Measurements from ENCODE around the gene ABCC8. TPM values are rescaled to one million over a fixed set of nuclear protein-coding genes. Genes with fewer than 3 reads are reported as not detected.

Gene ABCC8
- polyA plus RNA-seq, 1 of the 3 experiments (the other 2 are of a cell fraction) = 1.1 TPM

GRCh38 chr11:17518366-17518765, 41.7 kb upstream of the ABCC8 start:
- H3K79me2 ChIP-seq (ENCODE audit: insufficient read depth) = no peaks in the 10 kb centered on the region
- no peaks in the 10 kb centered on the region for H4K20me1 ChIP-seq (ENCODE audit: insufficient read depth)
- H3K4me2 ChIP-seq = no peak overlapping the region
- 25% methylated on average over 2 of the region's 2 CpGs for WGBS (ENCODE audit: low lambda C conversion rate)
- H3K9ac ChIP-seq = no peak overlapping the region
- H3K36me3 ChIP-seq (replicated peaks in 1 of 2; ENCODE audit: control insufficient read depth in 1 of 2, insufficient read depth in 2 of 2, low read length in 1 of 2) = no peaks in the 10 kb centered on the region
- no peaks in the 10 kb centered on the region; the same call in 1 of the 2 replicates for H3K27me3 ChIP-seq (ENCODE audit: insufficient read depth)
- no peaks in the 10 kb centered on the region for H3K9me3 ChIP-seq
- DNase-seq = no peak
- H3K9me2 ChIP-seq = no peaks in the 10 kb centered on the region
- H2AFZ ChIP-seq (ENCODE audit: low read depth) = no peak overlapping the region
- ChIA-PET CTCF (interaction anchor here (0.7 to 45.6 kb wide), 4 partner anchors 6 to 132 kb away, joined by 3 to 1101 read pairs (median 499); partner anchors contain the start of gene KCNJ11), POLR2A (no interaction called here)
- H3F3A ChIP-seq (replicated peaks; ENCODE audit: insufficient read depth) = no peaks in the 10 kb centered on the region
- no peak overlapping the region for H3K4me3 ChIP-seq (ENCODE audit: low read depth in 2 of 2, low read length in 1 of 2)
- H3K27ac ChIP-seq (ENCODE audit: low read depth in 2 of 2, low read length in 1 of 2) = no peak overlapping the region
- peaks cover 0 to 8% of the 10 kb centered on the region in 2 experiments; a peak in 1 of 4 replicates for H3K4me1 ChIP-seq (ENCODE audit: control insufficient read depth in 1 of 2, insufficient read depth in 2 of 2, low read depth in 1 of 2, low read length in 1 of 2)
- TF ChIP-seq FOXJ3 (CRISPR knock-in tag; IDR thresholded peaks at IDR 0.05) = no peak
- no peak for TF ChIP-seq PBX3 (IDR thresholded peaks at IDR 0.05)
- TF ChIP-seq NRF1 (IDR thresholded peaks at IDR 0.05; ENCODE audit: low read depth, low read length) = no peak
- no peak for TF ChIP-seq TEAD4 (IDR thresholded peaks at IDR 0.05; ENCODE audit: borderline replicate concordance, insufficient read depth)
- TF ChIP-seq MAX (IDR thresholded peaks at IDR 0.05; ENCODE audit: low read depth) = no peak
- TF ChIP-seq ELF1 (IDR thresholded peaks at IDR 0.05) = no peak
- TF ChIP-seq, protein P1, sequence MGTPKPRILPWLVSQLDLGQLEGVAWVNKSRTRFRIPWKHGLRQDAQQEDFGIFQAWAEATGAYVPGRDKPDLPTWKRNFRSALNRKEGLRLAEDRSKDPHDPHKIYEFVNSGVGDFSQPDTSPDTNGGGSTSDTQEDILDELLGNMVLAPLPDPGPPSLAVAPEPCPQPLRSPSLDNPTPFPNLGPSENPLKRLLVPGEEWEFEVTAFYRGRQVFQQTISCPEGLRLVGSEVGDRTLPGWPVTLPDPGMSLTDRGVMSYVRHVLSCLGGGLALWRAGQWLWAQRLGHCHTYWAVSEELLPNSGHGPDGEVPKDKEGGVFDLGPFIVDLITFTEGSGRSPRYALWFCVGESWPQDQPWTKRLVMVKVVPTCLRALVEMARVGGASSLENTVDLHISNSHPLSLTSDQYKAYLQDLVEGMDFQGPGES (IDR thresholded peaks at IDR 0.05; ENCODE audit: low read depth, low read length) = no peak
- no peak for TF ChIP-seq RFX5 (IDR thresholded peaks at IDR 0.05; ENCODE audit: low read length)
- no peak for TF ChIP-seq EP300 (IDR thresholded peaks at IDR 0.05; ENCODE audit: borderline replicate concordance in 1 of 2, low read depth in 1 of 2, low read length in 1 of 2)
- no peak for TF ChIP-seq MEF2A (IDR thresholded peaks at IDR 0.05; ENCODE audit: borderline replicate concordance, low read depth)
- TF ChIP-seq EZH2phosphoT487 (IDR thresholded peaks at IDR 0.05; ENCODE audit: borderline replicate concordance, low read depth) = no peak
- TF ChIP-seq MXI1 (IDR thresholded peaks at IDR 0.05; ENCODE audit: low read depth, low read length) = no peak
- TF ChIP-seq, protein P2, sequence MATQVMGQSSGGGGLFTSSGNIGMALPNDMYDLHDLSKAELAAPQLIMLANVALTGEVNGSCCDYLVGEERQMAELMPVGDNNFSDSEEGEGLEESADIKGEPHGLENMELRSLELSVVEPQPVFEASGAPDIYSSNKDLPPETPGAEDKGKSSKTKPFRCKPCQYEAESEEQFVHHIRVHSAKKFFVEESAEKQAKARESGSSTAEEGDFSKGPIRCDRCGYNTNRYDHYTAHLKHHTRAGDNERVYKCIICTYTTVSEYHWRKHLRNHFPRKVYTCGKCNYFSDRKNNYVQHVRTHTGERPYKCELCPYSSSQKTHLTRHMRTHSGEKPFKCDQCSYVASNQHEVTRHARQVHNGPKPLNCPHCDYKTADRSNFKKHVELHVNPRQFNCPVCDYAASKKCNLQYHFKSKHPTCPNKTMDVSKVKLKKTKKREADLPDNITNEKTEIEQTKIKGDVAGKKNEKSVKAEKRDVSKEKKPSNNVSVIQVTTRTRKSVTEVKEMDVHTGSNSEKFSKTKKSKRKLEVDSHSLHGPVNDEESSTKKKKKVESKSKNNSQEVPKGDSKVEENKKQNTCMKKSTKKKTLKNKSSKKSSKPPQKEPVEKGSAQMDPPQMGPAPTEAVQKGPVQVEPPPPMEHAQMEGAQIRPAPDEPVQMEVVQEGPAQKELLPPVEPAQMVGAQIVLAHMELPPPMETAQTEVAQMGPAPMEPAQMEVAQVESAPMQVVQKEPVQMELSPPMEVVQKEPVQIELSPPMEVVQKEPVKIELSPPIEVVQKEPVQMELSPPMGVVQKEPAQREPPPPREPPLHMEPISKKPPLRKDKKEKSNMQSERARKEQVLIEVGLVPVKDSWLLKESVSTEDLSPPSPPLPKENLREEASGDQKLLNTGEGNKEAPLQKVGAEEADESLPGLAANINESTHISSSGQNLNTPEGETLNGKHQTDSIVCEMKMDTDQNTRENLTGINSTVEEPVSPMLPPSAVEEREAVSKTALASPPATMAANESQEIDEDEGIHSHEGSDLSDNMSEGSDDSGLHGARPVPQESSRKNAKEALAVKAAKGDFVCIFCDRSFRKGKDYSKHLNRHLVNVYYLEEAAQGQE (IDR thresholded peaks at IDR 0.05; ENCODE audit: low read depth, low read length) = no peak
- TF ChIP-seq TCF12 (IDR thresholded peaks at IDR 0.05) = no peak
- TF ChIP-seq JUND (IDR thresholded peaks at IDR 0.05) = no peak

All from SK-N-SH (cell line).